Choroid plexus epithelial cell (primary cell): ENCODE data around the gene EPS8L2.

Experiments
- DNase-seq: peaks from one replicate; pipeline ENCODE4 v3.0.0-alpha.2; 2010; ENCODE audit warnings: low read depth
- H3K4me3 ChIP-seq: 2 replicates; pipeline ENCODE4 v1.5.1; 2011; ENCODE audit warnings: low read depth, mild to moderate bottlenecking, control low read depth, low read length, moderate library complexity
- TF ChIP-seq, protein P1 (sequence below): conservative IDR thresholded peaks from 2 replicates; pipeline ENCODE4 v1.5.1; 2011; ENCODE audit warnings: low read depth, mild to moderate bottlenecking, control low read depth, inconsistent platforms, low read length, moderate library complexity

The EPS8L2 gene

GRCh38 chr11:705646-706438 is at the start of gene EPS8L2:
Gene EPS8L2, plus strand, starts transcription at chr11:706231. Its CDS starts 3,177 bp downstream, at chr11:709408.
- TF ChIP-seq, protein P1, sequence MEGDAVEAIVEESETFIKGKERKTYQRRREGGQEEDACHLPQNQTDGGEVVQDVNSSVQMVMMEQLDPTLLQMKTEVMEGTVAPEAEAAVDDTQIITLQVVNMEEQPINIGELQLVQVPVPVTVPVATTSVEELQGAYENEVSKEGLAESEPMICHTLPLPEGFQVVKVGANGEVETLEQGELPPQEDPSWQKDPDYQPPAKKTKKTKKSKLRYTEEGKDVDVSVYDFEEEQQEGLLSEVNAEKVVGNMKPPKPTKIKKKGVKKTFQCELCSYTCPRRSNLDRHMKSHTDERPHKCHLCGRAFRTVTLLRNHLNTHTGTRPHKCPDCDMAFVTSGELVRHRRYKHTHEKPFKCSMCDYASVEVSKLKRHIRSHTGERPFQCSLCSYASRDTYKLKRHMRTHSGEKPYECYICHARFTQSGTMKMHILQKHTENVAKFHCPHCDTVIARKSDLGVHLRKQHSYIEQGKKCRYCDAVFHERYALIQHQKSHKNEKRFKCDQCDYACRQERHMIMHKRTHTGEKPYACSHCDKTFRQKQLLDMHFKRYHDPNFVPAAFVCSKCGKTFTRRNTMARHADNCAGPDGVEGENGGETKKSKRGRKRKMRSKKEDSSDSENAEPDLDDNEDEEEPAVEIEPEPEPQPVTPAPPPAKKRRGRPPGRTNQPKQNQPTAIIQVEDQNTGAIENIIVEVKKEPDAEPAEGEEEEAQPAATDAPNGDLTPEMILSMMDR: no peak
- DNase-seq: no peak
- peak within 1 kb of the TSS; percentile 55 for H3K4me3 ChIP-seq

DNA sequence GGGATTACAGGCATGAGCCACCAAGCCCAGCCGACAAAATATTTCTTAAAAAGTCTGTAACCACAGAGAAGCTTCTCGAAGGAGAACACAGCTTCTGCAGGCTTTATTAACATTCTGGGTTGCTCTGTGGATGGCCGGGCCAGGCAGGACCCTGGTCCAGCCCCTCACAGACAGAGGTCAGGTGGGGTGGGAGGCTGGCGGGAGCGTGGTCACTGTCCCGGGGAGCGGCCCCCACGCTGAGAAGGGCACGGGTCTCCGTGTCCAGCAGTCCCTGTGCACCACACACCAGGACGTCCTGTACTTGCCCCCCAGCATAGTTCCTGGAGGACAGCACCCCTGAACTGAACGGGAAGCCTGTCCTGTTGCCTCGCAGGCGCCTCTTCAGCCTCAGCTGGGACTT is 49.6 kb upstream of the EPS8L2 start:
- no peak overlapping the region for H3K4me3 ChIP-seq
- DNase-seq: no peak
- TF ChIP-seq, protein P1: no peak

GRCh38 chr11:656866-657265 is 49.2 kb upstream of the EPS8L2 start:
- TF ChIP-seq, protein P1: no peak

DNA sequence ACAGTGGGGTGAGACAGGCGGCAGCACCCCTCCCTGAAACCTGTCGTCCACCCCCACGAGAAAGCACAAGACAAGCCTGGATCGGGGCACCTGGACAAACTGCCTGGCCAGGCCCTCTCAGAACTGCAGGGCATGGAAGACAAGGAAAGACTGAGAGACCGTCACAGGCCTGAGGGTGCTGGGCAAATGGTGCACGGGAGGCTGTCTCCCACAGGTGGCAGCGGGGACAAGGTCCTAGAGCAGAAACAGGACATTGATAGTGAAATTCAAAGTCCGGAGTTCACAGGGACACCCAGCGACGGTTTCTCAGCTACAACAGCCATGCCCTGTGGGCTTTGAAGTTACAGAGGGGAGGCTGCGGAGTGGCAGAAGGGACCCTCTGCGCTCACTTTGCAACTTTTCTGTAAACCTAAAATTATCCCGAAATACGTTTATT is 48.3 kb upstream of the EPS8L2 start:
- TF ChIP-seq, protein P1: no peak
- no peak for DNase-seq
- no peak overlapping the region for H3K4me3 ChIP-seq

More at GRCh38 chr11:656866-657265, 49.2 kb upstream of the EPS8L2 start:
- no peak for DNase-seq
- no peak overlapping the region for H3K4me3 ChIP-seq

DNA sequence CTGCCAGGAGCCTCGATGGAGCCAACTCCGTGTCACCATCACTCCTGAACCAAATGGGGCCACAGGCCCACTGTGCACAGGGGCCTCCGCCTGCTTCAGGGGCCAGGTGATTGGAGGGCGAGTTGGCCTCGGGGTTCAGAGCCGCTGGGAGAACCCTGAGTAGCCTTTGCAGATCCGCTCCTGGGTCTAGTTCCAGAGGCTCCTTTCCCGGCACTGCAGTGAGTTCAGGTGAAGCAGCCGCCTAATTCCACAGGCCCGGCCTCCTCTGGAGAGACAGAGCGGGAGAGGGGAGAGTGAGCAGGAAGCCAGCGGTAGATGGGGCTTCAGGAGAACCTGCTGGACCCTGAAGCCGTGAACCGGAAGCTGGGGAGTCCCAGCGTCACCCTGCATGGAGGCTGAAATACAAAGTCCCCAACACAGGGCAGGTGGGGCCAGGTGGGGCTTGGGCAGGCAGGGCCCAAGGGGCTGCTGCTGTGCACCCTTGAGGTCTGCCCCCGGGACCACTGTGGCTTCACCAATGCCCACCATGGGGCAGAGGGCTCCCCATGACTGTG is 46.4 kb upstream of the EPS8L2 start:
- TF ChIP-seq, protein P1: no peak
- H3K4me3 ChIP-seq: no peak overlapping the region
- no peak for DNase-seq

DNA sequence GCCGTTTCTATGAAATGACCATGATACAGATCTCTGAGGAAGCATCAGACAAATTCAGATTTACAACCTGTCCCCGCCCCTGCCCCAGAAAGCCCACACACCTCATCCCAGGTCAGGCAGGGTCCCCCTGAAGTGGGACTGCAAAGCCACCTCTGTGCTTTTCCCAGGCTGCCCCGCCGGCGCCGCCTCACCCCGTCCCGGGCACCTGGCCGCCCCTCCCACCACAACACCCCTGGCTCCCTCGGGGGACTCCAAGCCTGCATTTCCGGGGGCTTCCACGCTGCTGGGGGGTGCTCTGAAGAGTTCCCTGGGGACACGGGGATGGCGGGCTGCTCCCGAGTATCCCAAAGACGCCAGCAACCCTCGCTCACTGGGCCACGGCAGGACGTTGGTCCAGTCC is 45.8 kb upstream of the EPS8L2 start:
- no peak for DNase-seq
- H3K4me3 ChIP-seq: no peak overlapping the region
- TF ChIP-seq, protein P1: no peak
